ENCODE results near the gene NDUFS5. TPM values are rescaled to one million over a fixed set of nuclear protein-coding genes. Genes with fewer than 3 reads are reported as not detected.

Gene NDUFS5
- total RNA-seq, 1 donor from 2014 or later: 534 TPM

- Histone ChIP-seq H3K4me3 (no peak overlapping the region), H3K4me1 (peaks cover 14% of the 10 kb centered on the region), H3K9me3 (no peaks in the 10 kb centered on the region), H3K27ac (peak overlapping the region; percentile 78), H3K27me3 (no peaks in the 10 kb centered on the region), H3K36me3 (no peaks in the 10 kb centered on the region)
- no peak for DNase-seq (ENCODE audit: extremely low spot score in 2 of 2)
- TF ChIP-seq CTCF (IDR thresholded peaks at IDR 0.05): no peak
- TF ChIP-seq POLR2A (IDR thresholded peaks at IDR 0.05): no peak
- TF ChIP-seq POLR2AphosphoS5 (IDR thresholded peaks at IDR 0.05; ENCODE audit: insufficient read depth in 1 of 2, low read depth in 1 of 2): no peak
- intact Hi-C loops (cut with DNase I): no loop called here
These were observed 50.6 kb downstream of the NDUFS5 start for GRCh38 chr1:39076799-39077148.

- peaks cover 25% of the 10 kb centered on the region for H3K4me1 ChIP-seq
- H3K27me3 ChIP-seq: no peaks in the 10 kb centered on the region
- H3K36me3 ChIP-seq: no peaks in the 10 kb centered on the region
- intact Hi-C loops (cut with DNase I): loop anchor here (10.0 kb wide), 1 partner anchor 56 kb away; the partner anchor contains the start of gene NDUFS5
- DNase-seq (ENCODE audit: extremely low spot score in 2 of 2): no peak
- no peak for TF ChIP-seq POLR2AphosphoS5 (IDR thresholded peaks at IDR 0.05; ENCODE audit: insufficient read depth in 1 of 2, low read depth in 1 of 2)
- TF ChIP-seq CTCF (IDR thresholded peaks at IDR 0.05): no peak
- TF ChIP-seq POLR2A (IDR thresholded peaks at IDR 0.05): no peak
- no peaks in the 10 kb centered on the region for H3K9me3 ChIP-seq
- peak overlapping the region; percentile 66 for H3K27ac ChIP-seq
- peak overlapping the region; percentile 52 to 76 for H3K4me3 ChIP-seq
These were observed 54.2 kb downstream of the NDUFS5 start for GRCh38 chr1:39080269-39080826.

DNA sequence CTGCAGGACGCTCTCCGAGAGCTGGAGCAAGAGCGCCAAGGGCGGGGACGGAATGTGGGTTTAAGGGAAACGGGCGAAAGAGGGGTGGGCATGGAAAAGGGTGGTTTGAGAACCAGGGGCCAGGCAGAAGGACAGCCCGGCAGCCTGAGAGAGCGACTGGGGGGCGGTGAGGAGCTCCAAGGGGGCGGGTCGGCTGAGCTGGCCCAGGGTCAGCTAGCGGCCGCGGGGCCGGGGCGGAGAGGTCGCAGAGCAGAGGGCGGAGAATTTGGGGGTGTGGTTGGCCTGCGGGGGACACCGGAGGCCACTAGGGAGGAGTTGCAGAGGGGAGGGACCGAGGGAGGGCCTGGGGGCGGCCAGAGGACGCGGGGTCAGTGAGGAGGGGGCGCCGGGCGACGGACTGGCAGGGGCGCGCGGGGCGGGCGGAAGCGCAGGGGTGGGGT lies 54.7 kb downstream of the NDUFS5 start:
- Histone ChIP-seq H3K4me1 (peaks cover 25% of the 10 kb centered on the region), H3K4me3 (peak overlapping the region; percentile 52 to 76), H3K9me3 (no peaks in the 10 kb centered on the region), H3K27me3 (no peaks in the 10 kb centered on the region), H3K27ac (peak overlapping the region; percentile 66), H3K36me3 (no peaks in the 10 kb centered on the region)
- TF ChIP-seq POLR2AphosphoS5 (IDR thresholded peaks at IDR 0.05; ENCODE audit: insufficient read depth in 1 of 2, low read depth in 1 of 2) (no peak), CTCF (IDR thresholded peaks at IDR 0.05) (no peak), POLR2A (IDR thresholded peaks at IDR 0.05) (no peak)
- DNase-seq (ENCODE audit: extremely low spot score in 2 of 2): no peak
- intact Hi-C loops (cut with DNase I): loop anchor here (10.0 kb wide), 1 partner anchor 56 kb away; the partner anchor contains the start of gene NDUFS5

- peak overlapping the region; percentile 66 for H3K27ac ChIP-seq
- no peaks in the 10 kb centered on the region for H3K9me3 ChIP-seq
- DNase-seq (ENCODE audit: extremely low spot score in 2 of 2): no peak
- intact Hi-C loops (cut with DNase I): loop anchor here (10.0 kb wide), 1 partner anchor 57 kb away; the partner anchor contains the start of gene NDUFS5
- H3K4me1 ChIP-seq: peaks cover 26% of the 10 kb centered on the region
- no peak for TF ChIP-seq POLR2A (IDR thresholded peaks at IDR 0.05)
- no peak for TF ChIP-seq CTCF (IDR thresholded peaks at IDR 0.05)
- TF ChIP-seq POLR2AphosphoS5 (IDR thresholded peaks at IDR 0.05; ENCODE audit: insufficient read depth in 1 of 2, low read depth in 1 of 2): no peak
- H3K36me3 ChIP-seq: no peaks in the 10 kb centered on the region
- H3K27me3 ChIP-seq: no peaks in the 10 kb centered on the region
- H3K4me3 ChIP-seq: peak overlapping the region; percentile 52 to 76
These were observed 55.3 kb downstream of the NDUFS5 start for GRCh38 chr1:39081271-39082009.
